GM19025 (cell line): ENCODE results near the gene LRRC58.

Experiments used
- ATAC-seq: cut with Tn5 transposase; IDR thresholded peaks from one replicate; pipeline ENCODE4 v1.9.1; 2021; ENCODE audit warnings: mild to moderate bottlenecking, low read depth, moderate library complexity; ENCODE audit not compliant: unreplicated experiment

The LRRC58 gene

GRCh38 chr3:120281261-120281660, 67.9 kb downstream of the LRRC58 start:
- no peak for ATAC-seq

- no peak for ATAC-seq
These were observed 68.6 kb downstream of the LRRC58 start for GRCh38 chr3:120280566-120280965.

DNA sequence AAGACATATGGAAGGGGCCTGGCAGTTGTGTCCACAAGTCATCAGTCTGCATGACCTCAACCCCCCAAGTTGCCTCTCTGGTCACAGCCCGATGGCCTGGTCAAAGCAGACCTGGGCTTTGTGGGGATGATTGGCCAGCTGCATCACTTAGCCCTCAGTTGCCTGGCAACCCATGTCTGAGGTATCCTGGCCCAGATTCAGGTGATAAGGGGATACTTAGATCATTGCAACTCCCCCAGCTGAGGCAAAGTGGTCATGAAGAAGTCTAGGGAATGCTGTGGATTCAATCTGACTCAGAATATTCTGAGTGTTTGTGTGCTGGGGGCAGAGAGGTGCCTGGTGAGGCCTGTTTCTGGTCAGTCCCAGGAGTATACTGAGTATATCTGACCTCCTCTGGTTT, 69.1 kb downstream of the LRRC58 start:
- ATAC-seq: no peak

DNA sequence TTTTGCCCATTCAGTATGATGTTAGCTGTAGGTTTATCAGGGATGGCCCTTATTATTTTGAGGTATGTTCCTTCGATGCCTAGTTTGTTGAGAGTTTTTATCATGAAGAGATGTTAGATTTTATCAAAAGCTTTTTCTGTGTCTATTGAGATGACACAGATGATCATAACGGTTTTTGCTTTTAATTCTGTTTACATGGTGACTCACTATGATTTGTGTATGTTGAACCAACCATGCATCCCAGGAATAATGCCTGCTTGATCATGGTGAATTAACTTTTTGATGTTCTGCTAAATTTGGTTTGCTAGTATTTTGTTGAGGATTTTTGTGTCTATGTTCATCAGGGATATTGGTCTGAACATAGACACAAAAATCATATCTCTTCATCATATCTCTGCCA, 72.4 kb downstream of the LRRC58 start:
- ATAC-seq: no peak

DNA sequence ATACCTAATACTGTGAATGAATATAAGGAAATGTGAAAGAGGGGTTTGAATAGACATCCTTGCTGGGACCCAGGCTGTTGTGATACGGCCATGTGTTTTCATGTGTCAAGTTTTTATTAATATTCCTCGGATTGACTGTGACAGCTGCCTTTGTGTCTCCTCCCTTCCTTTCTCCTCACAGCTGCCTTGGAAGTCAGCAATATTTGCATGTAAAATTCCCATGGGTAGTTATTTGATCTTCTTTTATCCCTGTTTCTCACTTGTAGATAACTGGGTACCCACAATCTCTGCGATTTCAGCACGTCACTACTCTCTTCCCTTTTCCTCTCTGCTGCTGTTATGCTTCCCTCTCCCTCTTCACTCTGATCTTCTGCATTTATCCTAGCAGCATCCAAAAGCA, 73.5 kb downstream of the LRRC58 start:
- ATAC-seq: no peak

GRCh38 chr3:120274739-120275167, 74.4 kb downstream of the LRRC58 start:
- no peak for ATAC-seq
